ENCODE measurements around the gene CCIN.
A peak's percentile ranks its signal among the peaks of the same experiment; 100 is the strongest.
"Not testable (repeated sequence)": the region's sequence is repeated elsewhere in the genome, so short reads cannot be mapped to it uniquely, and the experiment has no call there.

CCIN gene

DNA sequence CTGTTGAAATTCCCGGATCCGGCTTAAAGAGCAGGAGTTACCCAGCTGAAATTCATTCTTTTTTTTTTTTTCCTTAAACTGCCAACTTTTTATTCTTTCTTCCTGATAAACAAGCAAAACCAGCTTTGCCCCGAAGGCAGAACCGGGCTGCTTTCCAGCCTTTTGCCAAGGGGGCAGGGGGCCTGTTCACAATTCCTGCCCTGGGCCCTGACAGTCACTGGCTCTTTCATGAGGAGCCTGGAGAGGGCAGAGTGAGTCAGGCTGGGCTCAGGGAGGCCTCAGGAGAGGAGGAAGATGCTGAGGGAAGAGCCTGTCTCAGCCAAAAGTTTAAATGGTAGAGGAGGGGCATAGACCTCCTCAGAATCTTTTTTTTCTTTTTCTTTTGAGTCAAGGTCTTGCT lies 27.9 kb upstream of the CCIN start:
- no peak for DNase-seq

DNA sequence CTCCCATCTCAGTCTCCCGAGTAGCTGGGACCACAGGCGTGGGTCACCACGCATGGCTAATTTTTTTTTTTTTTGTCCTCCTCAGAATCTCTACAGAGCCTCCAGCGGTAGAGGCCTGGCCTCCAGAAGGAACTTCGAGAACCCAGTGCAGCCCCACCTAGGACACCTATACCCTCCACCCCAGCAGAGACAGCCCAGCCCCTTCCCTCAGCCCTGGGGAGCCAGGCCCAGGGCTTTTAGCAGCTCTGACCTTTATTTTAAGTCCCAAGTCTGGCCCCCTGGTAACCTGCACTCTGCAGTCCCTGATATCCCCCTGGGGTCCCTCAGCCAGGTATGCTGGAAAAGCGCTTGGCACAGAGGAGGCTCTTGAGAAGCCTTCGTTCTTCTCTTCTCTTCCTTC lies 27.4 kb upstream of the CCIN start:
- no peak for DNase-seq

DNA sequence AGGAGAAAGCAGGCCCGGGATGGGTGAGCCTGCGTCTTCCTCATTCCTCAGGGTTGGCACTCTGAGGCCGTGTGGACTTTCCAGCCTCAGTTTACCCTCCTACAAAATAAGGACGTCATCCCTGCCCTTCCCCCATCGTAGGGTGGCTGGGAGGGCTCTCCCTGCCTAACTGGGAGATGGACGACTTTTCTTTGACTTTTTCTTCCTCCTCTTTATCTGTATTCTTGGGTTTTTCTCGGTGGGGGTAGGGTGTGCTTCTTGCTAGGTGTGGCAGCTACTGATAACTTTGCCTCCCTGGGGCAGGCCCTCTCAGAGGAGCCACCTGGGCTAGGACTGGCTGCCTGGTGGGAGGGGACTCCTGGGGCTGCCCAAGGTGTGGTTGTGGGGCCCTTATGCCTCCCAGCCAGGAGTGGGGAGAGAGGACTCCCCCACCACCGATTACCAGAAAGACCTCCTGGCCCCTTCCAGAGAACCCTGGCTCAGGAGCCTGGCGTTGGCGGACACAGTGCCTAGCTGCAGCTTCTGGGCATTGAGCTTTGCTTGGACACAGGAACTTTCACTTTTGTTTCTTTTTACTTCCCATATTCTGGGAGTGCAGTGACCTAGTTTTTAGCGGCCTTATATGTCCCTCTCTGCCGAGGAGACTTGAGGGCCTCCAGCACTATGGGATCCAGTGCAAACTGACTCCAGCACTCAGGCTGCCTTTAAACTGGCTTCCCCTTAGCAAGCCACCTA lies 26.5 kb upstream of the CCIN start:
- DNase-seq: no peak

DNA sequence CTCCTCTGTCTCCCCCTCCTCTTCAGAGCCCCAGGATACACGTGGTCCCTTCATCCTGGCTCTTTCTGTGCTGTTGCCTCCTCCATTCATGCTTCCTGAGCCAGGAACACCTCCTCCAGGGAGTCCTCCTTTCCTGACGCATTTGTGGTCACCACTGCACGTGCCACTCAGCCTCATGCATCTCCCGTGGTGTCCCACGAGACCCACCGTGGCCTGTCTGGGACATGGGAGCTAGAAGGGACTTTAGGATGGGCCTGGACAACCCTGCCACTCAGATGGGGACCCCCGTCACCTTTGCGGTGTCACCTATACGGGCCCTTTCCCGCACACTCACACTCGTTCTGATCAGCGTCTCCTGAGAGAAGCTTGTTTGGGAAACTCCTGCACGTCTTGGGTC lies 25.9 kb upstream of the CCIN start:
- DNase-seq: no peak

DNA sequence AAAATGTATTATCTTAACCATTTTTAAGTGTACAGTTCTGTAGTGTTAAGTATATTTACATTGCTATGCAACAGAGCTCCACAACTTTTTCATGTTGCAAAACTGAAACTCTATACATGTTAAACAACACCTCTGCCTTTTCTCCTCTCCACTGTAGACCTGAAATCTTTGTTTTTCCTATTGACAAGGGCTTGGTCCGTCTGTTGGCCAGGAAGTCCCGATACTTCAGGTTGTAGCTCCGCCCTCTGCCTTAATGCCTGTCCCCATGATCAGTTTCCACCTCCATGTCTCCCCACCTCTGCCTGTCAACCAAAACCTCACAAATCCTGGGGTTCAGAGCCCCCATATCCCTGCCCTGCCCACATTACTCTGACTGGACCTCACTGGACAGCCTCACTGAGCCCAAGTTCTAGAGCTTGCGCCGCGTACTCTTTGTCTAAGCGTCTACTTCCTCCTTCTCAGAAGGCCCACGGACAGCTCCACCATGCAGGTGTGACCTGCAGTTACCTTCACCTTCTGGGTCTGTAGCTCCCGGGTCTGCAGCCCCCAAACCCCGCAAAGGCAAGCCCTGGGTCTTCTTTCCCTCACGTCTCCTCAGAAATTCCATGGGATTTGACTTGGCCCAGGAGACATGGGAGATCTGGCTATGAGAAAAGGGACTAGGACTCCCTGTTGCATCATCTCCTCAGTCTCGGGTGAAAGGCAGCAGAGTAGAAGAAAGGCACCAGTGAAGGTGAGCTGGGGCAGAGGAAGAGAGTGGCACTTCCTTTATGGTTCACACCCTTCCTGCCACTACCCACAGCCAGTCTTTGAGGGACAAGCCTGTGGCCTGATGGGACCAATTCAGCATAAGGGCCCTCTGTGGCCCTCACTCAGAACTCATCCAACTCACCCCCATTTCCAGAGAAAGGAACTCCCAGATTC lies 24.6 kb upstream of the CCIN start:
- no peak for DNase-seq

DNA sequence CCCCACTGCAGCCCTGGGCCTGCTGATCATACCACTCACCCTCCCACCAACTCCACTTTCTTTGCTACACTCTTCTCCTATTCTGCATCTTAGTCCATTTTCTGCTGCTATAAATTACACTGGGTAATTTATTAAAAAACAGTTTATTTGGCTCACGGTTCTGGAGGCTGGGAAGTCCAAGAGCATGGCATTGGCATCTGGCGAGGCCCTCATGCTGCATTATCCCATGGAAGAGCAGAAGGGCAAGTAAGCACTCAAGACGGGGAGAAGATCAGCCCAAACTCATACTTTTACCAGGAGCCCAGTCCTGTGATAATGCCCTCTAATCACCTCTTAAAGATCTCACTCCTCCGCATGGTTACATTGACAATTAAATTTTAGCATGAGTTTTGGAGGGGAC lies 23.2 kb upstream of the CCIN start:
- no peak for DNase-seq

DNA sequence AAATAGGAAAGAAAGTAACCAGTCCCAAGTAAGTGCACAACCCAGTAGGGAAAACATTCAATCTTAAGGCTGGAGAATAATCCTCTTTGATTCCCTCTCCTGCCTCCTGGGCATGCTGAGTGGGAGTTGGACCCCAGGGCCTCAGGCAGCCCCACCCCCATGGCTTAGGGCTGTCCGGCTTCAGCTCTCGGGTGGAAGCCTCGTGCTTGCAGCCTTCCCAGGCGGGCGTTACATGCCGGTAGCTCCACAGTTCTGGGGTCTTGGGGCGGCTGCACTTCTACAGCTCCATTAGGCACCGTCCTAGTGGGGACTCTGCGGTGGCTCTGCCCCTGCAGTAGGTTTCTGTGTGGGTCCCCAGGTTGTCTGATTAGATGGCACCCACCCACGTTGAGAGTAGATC lies 22.5 kb upstream of the CCIN start:
- DNase-seq: no peak

DNA sequence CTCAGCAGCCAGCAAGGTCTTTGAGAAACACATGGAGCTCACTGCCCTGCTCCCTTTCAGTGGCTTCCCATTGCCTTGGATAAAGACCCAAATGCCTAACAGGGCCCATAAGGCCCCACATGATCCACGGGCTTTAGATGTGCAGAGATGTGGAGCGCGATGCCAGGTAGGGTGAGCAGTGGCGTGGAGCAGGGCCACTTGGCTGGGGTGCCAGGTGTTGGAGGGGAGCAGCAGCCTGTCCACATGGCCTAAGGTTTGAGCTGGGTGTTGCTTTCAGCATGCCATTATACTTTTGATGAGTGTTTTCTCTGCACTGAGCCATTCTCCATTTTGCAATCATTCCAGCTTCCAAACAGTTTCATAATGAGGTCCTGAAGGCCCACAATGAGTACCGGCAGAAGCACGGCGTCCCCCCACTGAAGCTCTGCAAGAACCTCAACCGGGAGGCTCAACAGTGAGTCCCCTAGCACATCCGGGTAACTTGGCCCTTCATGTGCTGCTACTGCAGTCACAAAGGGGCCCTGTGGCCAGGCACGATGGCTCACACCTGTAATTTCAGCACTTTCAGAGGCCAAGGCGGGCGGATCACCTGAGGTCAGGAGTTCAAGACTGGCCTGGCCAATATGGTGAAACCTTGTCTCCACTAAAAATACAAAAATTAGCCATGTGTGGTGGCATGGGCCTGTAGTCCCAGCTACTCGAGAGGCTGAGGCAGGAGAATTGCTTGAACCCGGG lies 21.6 kb upstream of the CCIN start:
- DNase-seq: no peak

DNA sequence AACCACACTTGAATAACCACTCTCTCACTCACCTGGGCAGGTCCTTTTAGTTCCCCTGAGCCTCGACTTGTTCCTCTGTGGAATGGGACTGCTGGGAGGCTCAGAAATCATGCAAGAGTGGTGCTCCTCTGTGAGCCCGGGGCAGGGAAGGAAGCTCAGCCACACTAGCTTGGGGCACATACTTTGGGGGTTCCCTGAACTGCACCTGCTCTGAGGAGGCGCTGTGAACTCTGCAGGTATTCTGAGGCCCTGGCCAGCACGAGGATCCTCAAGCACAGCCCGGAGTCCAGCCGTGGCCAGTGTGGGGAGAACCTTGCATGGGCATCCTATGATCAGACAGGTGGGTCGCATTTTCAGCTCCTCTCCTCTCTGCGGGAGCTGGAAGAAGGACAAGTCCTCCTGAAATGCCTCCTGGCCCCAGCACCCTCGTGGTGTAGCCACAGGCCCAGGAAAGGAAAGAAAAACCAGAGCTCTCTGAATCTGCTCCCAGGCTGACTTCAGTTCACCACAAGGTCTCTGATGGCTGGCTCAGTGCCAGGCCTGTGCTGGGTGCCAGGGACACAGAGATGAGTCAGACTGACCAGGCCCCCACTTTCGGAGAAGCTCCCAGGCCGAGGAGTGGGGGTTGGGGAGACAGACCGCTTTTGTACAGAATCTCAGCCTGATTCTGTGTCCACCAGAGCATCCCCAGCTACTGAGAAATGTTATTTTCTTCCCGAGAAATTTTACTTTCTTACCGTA lies 20.7 kb upstream of the CCIN start:
- DNase-seq: peak; percentile 51

DNA sequence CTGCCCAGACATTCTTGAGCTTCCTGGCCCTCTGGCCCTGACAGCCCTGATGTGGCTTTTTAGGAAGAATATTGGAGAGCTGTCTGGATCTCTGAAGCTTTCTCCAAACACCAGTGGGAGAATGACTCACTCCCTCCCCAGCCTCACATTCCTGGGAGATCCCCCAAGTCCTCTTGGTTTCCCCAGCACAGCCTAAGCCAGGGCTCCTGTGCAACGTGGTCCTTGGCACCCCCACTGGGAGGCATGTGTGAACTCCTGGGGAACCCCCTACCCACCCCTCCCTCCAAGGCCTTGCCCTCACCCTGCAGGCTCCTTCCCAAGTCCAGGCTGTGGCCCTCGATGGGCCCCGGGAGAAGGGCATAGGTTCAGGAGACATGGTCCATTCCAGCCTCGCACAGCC lies 20.0 kb upstream of the CCIN start:
- DNase-seq: no peak

DNA sequence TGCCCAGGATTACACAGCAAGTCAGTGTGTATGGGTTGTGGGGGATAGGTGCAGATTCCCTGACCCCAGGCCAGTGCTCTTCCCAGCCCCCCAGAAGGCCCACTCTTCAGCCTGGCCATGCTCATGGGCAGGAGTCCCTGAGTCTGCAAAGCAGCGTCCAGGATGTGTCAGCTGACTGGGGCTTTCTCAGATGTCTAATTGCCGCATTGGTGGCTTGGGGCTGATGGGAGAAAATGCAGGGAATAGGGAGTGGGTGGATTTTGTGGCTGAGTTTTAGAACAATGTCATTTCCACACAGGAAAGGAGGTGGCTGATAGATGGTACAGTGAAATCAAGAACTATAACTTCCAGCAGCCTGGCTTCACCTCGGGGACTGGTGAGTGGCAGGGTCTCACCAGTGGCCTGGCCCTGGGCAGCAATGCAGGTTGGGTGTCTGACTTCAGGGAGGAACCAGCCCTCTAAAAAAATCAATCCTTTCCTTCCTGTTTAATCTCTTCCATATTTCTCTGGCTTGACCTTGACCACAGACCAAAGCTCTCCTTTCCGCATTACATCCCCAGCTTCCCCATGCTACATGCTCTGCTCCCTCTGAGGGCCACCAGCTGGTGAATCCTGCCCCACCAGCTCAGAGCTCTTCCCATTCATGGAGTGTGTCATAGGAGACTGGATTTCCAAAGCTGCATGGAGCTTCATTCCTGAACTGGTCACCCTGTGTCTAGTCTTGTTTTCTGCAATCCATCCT lies 18.4 kb upstream of the CCIN start:
- DNase-seq: no peak

DNA sequence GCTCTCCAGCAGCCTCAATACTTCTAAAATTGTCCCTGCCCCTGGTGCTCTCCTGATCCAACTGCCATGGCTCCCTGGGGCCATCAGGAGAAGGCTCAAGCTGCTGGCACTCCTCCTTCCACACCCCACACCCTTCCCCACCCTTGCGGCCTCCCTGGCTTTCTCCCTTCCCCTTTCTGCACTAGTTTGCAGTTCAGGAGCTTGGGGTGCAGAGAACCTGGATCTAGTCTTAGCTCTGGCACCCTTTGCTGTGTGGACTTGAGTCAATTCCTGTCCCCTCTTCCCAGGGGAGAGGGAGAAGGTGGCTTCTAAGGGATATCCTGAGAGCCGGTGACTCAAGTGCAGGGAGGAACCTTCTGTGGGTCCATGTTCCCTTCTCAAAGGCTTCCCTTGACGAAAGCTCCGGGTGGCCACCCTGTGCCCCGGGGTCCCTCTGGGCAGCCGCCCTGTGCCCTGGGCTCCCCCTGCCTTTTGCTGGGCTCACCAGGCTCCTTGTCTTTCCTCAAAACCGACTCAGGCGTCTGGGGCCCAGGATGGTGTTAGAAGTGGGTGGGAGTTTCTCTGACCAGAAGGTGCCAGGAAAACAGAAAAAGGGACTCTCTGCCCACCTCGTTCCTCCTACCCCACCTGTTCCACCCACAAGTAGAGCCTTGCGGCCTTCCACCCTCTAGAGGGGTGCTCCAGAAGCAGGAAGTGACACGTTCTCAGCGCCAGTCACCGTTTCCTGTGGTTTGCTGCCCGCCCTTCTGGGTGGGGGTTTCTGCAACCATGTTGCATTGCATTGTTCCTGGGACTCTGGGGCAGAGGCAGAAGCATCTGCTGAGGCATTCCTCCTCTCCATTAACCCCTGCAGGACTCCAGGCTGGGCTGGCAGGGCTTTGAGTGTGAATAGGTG lies 17.6 kb upstream of the CCIN start:
- DNase-seq: peak; percentile 84

DNA sequence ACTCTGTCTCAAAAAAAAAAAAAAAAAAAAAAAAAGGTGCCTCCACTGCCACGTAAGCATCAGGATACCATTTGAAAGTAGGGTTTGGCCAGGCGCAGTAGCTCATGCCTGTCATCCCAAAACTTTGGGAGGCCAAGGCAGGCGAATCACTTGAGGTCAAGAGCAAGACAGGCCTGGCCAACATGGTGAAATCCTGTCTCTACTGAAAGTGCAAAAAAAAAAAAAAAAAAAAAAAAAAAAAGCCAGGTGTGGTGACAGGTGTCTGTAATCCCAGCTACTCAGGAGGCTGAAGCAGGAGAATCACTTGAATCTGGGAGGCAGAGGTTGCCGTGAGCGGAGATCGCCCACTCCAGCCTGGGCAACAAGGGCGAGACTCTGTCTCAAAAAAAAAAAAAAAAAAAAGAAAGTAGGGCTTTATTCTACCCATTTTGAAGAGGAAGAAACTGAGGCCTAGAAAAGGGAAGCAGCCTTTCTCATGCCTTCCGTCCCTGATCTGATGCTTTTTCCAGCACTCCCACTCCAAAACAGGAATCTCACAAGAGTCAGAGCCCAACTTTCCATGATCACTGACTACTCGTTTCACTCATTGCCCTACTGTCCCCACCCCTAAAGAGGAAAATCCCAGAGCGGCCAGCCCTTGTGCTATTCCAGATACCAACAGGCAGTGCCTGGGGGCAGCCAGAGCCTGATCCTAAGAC lies 16.3 kb upstream of the CCIN start:
- no peak for DNase-seq

DNA sequence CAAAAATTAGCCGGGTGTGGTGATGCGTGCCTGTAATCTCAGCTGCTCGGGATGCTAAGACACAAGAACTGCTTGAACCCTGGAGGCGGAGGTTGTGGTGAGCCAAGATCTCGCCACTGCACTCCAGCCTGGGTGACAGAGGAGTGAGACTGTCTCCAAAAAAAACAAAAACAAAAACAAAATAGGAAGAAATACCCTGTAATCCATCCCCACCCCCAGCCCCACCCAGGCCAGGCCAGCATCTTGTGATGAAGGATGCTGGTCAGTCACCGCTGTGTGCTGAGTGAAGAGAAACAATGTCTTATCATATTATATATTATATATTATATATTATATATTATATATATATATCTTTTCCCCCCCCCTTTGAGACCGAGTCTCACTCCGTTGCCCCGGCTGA lies 15.4 kb upstream of the CCIN start:
- DNase-seq: no peak

DNA sequence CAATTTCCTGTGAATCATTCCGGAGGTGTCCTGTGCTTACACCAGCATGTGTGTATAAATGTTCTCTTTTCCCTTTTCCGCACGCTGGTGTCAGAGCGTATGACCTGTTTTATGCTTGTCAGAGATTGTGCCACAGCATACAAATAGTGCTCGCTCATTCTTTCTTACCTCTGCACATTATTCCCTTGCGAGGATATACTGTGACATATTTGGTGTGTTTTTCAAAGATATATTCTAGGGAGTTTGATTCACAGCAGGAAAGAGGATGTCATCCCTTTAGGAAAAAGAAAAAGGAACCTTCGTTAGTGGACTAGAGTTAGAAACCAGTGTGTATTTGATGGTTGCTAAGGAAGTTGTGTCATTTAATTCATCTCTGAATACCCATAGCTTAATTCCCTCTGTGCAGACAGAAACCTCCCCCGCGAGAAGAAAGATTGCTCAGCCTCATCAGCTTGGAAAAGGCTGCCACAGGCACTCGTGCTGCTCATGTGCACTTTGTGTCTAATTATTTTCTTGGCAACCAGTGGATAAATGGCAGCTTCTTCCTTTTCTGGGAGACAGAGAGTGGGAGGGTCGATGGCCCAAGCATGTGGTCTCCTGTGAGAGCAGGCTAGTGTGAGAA lies 14.7 kb upstream of the CCIN start:
- DNase-seq: no peak

DNA sequence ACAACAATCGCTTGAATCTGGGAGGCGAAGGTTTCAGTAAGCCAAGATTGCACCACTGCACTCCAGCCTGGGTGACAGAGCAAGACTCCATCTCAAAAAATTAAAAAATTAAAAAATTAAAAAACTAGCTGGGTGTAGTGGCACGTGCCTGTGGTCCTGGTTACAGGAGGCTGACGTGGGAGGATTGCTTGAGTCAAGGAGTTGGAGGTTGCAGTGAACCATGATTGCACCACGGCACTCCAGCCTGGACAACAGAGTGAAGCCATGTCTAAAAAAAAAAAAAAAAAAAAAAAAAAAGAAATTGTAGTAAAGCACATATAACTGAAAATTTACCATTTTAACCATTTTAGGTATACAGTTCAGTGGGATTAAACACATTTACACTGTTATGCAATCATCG lies 13.1 kb upstream of the CCIN start:
- DNase-seq: no peak

DNA sequence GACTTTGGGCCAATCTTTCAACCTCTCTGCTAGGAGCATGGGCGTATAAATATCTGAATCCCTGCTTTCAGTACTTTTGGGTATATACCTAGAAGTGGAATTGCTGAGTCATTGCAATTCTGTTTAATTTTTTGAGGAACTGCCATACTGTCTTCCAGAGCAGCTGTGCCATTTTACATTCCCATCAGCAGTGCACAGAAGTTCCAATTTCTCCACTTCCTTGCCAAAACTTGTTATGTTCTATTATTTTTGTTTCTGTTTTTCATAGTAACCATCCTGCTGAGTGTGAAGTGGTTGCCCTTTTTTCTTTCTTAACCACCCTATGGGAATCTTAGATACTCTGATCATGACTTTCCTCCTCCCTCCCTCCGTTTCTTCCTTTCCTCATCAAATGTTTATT lies 11.1 kb upstream of the CCIN start:
- no peak for DNase-seq

DNA sequence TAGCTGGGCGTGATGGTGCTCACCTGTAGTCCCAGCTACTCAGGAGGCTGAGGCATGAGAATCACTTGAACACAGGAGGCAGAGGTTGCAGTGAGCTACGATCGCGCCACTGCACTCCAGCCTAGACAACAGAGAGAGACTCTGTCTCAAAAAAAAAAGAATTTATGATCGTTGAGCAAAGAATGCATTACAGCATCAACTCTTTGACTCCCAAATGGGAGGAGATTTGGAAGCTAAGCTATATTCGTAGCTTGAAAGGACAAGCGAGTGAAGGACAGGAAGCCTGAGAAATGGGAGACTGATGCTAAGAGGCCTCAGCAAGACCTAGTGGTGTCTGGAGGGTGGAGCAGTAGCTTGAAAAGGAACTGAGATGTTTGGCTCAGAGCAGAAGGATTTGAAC lies 10.3 kb upstream of the CCIN start:
- no peak for DNase-seq

DNA sequence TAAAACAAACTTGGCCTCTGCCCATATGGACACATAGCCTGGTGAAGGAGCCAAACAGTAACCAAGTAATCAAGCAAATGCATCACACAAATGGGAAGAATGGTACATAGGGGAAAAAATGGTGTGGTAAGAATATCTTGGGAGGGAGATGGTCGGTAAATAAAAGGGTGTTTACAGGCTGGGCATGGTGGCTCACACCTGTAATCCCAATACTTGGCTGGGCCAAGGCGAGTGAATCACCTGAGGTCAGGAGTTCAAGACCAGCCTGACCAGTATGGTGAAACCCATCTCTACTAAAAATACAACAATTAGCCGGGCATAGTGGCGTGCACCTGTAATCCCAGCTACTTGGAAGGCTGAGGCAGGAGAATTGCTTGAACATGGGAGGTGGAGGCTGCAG lies 9.7 kb upstream of the CCIN start:
- DNase-seq: not testable (repeated sequence)

DNA sequence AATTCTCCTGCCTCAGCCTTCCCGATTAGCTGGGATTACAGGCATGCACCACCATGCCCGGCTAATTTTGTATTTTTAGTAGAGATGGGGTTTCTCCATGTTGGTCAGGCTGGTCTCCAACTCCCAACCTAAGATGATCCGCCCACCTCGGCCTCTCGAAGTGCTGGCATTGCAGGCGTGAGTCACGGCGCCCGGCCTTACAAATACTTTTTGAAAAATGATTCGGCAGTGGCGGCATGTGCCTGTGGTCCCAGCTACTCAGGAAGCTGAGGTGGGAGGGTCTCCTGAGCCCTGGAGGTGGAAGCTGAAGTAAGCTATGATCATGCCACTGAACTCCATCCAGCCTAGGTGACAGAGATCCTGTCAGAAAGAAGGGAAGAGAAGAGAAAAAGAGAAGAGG lies 9.1 kb upstream of the CCIN start:
- DNase-seq: not testable (repeated sequence)

All from activated CD4-positive, alpha-beta T cell treated with anti-CD3 and anti-CD28 coated beads for 1 hour (primary cell).